Upper lobe of right lung (tissue), 1 donor: ENCODE measurements around the gene SPATA6. TPM values are rescaled to one million over a fixed set of nuclear protein-coding genes. Genes with fewer than 3 reads are reported as not detected.
A peak's percentile ranks its signal among the peaks of the same experiment; 100 is the strongest.

Experiments
- ATAC-seq: fragments of 200-7000 bp; cut with Tn5 transposase; one replicate; pipeline ENCODE4 v1.9.1; 2020; ENCODE audit warnings: mild to moderate bottlenecking, moderate library complexity
- DNase-seq: peaks from one replicate; pipeline ENCODE4 v3.0.0-alpha.2; 2020
- H3K27ac ChIP-seq: fragments of 200-600 bp; one replicate; pipeline ENCODE4 v1.8.0; 2022
- H3K27me3 ChIP-seq: fragments of 200-600 bp; one replicate; pipeline ENCODE4 v1.8.0; 2022; ENCODE audit warnings: mild to moderate bottlenecking
- H3K36me3 ChIP-seq: fragments of 200-600 bp; one replicate; pipeline ENCODE4 v1.8.0; 2022
- H3K4me1 ChIP-seq: fragments of 200-600 bp; one replicate; pipeline ENCODE4 v1.8.0; 2022
- H3K4me3 ChIP-seq: fragments of 200-600 bp; one replicate; pipeline ENCODE4 v1.8.0; 2022; ENCODE audit warnings: mild to moderate bottlenecking
- H3K9me3 ChIP-seq: fragments of 200-600 bp; one replicate; pipeline ENCODE4 v1.8.0; 2022
- CTCF ChIP-seq: fragments of 200-600 bp; IDR thresholded peaks from one replicate; pipeline ENCODE4 v1.8.0; 2022; ENCODE audit warnings: antibody characterized with exemption
- intact Hi-C: fragments of 100-400 bp; cut with DNase I; formaldehyde crosslinking; loops from one replicate; pipeline ENCODE4 v1.11.0; 2022
- total RNA-seq: library from RNA; stranded (reverse); fragmentation: NEBNext Ultra II Directional; extraction: Animal tissue kit (Norgen Biotek cat#: 25700); gene quantifications from one replicate; pipeline ENCODE4 v1.2.1, GENCODE V29; 2021
- donor health status: DM: no; HTN: yes; CAD: no; lungs with severe emphysema.

Gene SPATA6
- total RNA-seq, 1 donor from 2014 or later = 19.5 TPM

- H3K4me1 ChIP-seq = no peaks in the 10 kb centered on the region
- DNase-seq = no peak
- H3K9me3 ChIP-seq = no peaks in the 10 kb centered on the region
- ATAC-seq = no peak
- no peaks in the 10 kb centered on the region for H3K27me3 ChIP-seq
- intact Hi-C loops = no loop called here
- H3K36me3 ChIP-seq = no peaks in the 10 kb centered on the region
- H3K4me3 ChIP-seq = no peak overlapping the region
- no peak for TF ChIP-seq CTCF
- no peak overlapping the region for H3K27ac ChIP-seq
These were observed 220.7 kb downstream of the SPATA6 start for GRCh38 chr1:48251323-48251722.

- Histone ChIP-seq H3K27me3 (no peaks in the 10 kb centered on the region), H3K9me3 (no peaks in the 10 kb centered on the region), H3K4me1 (no peaks in the 10 kb centered on the region), H3K27ac (no peak overlapping the region), H3K4me3 (no peak overlapping the region), H3K36me3 (no peaks in the 10 kb centered on the region)
- intact Hi-C loops = no loop called here
- TF ChIP-seq CTCF = no peak
- ATAC-seq (no peak), DNase-seq (no peak)
These were observed 221.4 kb downstream of the SPATA6 start for GRCh38 chr1:48250572-48250971.

- ATAC-seq = no peak
- Histone ChIP-seq H3K36me3 (no peaks in the 10 kb centered on the region), H3K4me3 (no peak overlapping the region), H3K4me1 (no peaks in the 10 kb centered on the region), H3K27me3 (no peaks in the 10 kb centered on the region), H3K27ac (no peak overlapping the region), H3K9me3 (no peaks in the 10 kb centered on the region)
- intact Hi-C loops = no loop called here
- DNase-seq = no peak
- TF ChIP-seq CTCF = no peak
These were observed 222.1 kb downstream of the SPATA6 start for GRCh38 chr1:48249868-48250267.

GRCh38 chr1:48248356-48248755 lies 223.6 kb downstream of the SPATA6 start:
- Histone ChIP-seq H3K9me3 (no peaks in the 10 kb centered on the region), H3K27ac (no peak overlapping the region), H3K27me3 (no peaks in the 10 kb centered on the region), H3K36me3 (no peaks in the 10 kb centered on the region), H3K4me1 (no peaks in the 10 kb centered on the region), H3K4me3 (no peak overlapping the region)
- TF ChIP-seq CTCF = no peak
- intact Hi-C loops = no loop called here
- ATAC-seq (no peak), DNase-seq (no peak)

- no peaks in the 10 kb centered on the region for H3K9me3 ChIP-seq
- H3K4me1 ChIP-seq = no peaks in the 10 kb centered on the region
- H3K27ac ChIP-seq = no peak overlapping the region
- ATAC-seq (peak; percentile 68), DNase-seq (peak; percentile 73)
- no peak overlapping the region for H3K4me3 ChIP-seq
- H3K27me3 ChIP-seq = no peaks in the 10 kb centered on the region
- no peak for TF ChIP-seq CTCF
- intact Hi-C loops = no loop called here
- no peaks in the 10 kb centered on the region for H3K36me3 ChIP-seq
These were observed 225.3 kb downstream of the SPATA6 start for GRCh38 chr1:48246727-48247126.

Other genes with a start within 250 kb of the SPATA6 start
- 4.7 TPM for gene SLC5A9, start 249.5 kb downstream of the SPATA6 start, total RNA-seq